ENCODE data around the gene IFRD2. TPM values are rescaled to one million over a fixed set of nuclear protein-coding genes. Genes with fewer than 3 reads are reported as not detected.
A peak's percentile ranks its signal among the peaks of the same experiment; 100 is the strongest.

The IFRD2 gene
- total RNA-seq, 1 experiment from 2014 or later: 223 TPM

GRCh38 chr3:50324351-50325112, 32.3 kb upstream of the IFRD2 start:
- Histone ChIP-seq H3K4me1 (ENCODE audit: insufficient read depth, low read length) (peaks cover 21% of the 10 kb centered on the region), H3K4me2 (ENCODE audit: low read length) (no peak overlapping the region), H3K27ac (ENCODE audit: low read length) (no peak overlapping the region), H3K9me3 (ENCODE audit: low read length) (no peaks in the 10 kb centered on the region), H4K20me1 (ENCODE audit: low read length) (no peaks in the 10 kb centered on the region), H3K4me3 (ENCODE audit: low read length) (no peak overlapping the region), H3K9ac (ENCODE audit: low read length) (no peak overlapping the region), H3F3A (ENCODE audit: low read length, unreplicated experiment) (no peaks in the 10 kb centered on the region), H3K27me3 (ENCODE audit: low read length) (no peaks in the 10 kb centered on the region), H3K79me2 (ENCODE audit: low read length) (peaks cover 33% of the 10 kb centered on the region), H2AFZ (ENCODE audit: low read length) (no peak overlapping the region), H3K9me2 (replicated peaks; ENCODE audit: low read length) (no peaks in the 10 kb centered on the region), H3K36me3 (ENCODE audit: low read depth, low read length) (peaks cover under 1% of the 10 kb centered on the region; the same call in 1 of the 2 replicates)
- peak; percentile 25 for ATAC-seq
- ChIA-PET CTCF (interaction anchor here (0.6 to 1.4 kb wide), 7 partner anchors 13 to 1673 kb away, joined by 3 to 7 read pairs (median 4); partner anchors contain the start of genes HYAL1, HYAL3, IFRD2 and NAA80), POLR2A (ENCODE audit: unreplicated experiment) (interaction anchor here (0.6 kb wide), 2 partner anchors 11 to 89 kb away, joined by 5 to 6 read pairs; no protein-coding TSS in a partner anchor)
- no TSS peak for BruUV-seq (replicated peaks)
- intact Hi-C loops (cut with micrococcal nuclease): loop anchor here (1.0 to 5.0 kb wide), 2 partner anchors 50 to 127 kb away; no protein-coding TSS in a partner anchor
- TF ChIP-seq EZH2 (IDR thresholded peaks at IDR 0.05; ENCODE audit: low read length, unreplicated experiment): no peak
- TF ChIP-seq, protein P1, sequence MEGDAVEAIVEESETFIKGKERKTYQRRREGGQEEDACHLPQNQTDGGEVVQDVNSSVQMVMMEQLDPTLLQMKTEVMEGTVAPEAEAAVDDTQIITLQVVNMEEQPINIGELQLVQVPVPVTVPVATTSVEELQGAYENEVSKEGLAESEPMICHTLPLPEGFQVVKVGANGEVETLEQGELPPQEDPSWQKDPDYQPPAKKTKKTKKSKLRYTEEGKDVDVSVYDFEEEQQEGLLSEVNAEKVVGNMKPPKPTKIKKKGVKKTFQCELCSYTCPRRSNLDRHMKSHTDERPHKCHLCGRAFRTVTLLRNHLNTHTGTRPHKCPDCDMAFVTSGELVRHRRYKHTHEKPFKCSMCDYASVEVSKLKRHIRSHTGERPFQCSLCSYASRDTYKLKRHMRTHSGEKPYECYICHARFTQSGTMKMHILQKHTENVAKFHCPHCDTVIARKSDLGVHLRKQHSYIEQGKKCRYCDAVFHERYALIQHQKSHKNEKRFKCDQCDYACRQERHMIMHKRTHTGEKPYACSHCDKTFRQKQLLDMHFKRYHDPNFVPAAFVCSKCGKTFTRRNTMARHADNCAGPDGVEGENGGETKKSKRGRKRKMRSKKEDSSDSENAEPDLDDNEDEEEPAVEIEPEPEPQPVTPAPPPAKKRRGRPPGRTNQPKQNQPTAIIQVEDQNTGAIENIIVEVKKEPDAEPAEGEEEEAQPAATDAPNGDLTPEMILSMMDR (conservative IDR thresholded peaks at IDR 0.05; ENCODE audit: low read depth, low read length): peak; percentile 96
- peak; percentile 80 for DNase-seq

- ATAC-seq (no peak), DNase-seq (no peak)
- H3K4me1 ChIP-seq (ENCODE audit: insufficient read depth, low read length): peaks cover 29% of the 10 kb centered on the region
- TF ChIP-seq, protein P1 (conservative IDR thresholded peaks at IDR 0.05; ENCODE audit: low read depth, low read length): no peak
- no peak for TF ChIP-seq EZH2phosphoT487 (IDR thresholded peaks at IDR 0.05; ENCODE audit: borderline replicate concordance, low read length)
- TF ChIP-seq EZH2 (IDR thresholded peaks at IDR 0.05; ENCODE audit: low read length, unreplicated experiment): no peak
- no peaks in the 10 kb centered on the region for H3K9me3 ChIP-seq (ENCODE audit: low read length)
- no peak overlapping the region for H3K4me2 ChIP-seq (ENCODE audit: low read length)
- H3K79me2 ChIP-seq (ENCODE audit: low read length): peaks cover 42% of the 10 kb centered on the region
- H3K36me3 ChIP-seq (ENCODE audit: low read depth, low read length): peaks cover 6% of the 10 kb centered on the region
- H3K9ac ChIP-seq (ENCODE audit: low read length): no peak overlapping the region
- intact Hi-C loops (cut with micrococcal nuclease): loop anchor here (1.0 to 5.0 kb wide), 2 partner anchors 49 to 126 kb away; no protein-coding TSS in a partner anchor
- H3K27ac ChIP-seq (ENCODE audit: low read length): no peak overlapping the region
- no TSS peak for BruUV-seq (replicated peaks)
- no peaks in the 10 kb centered on the region for H3K9me2 ChIP-seq (replicated peaks; ENCODE audit: low read length)
- H3K27me3 ChIP-seq (ENCODE audit: low read length): no peaks in the 10 kb centered on the region
- H3K4me3 ChIP-seq (ENCODE audit: low read length): no peak overlapping the region
- no peaks in the 10 kb centered on the region for H3F3A ChIP-seq (ENCODE audit: low read length, unreplicated experiment)
- no peak overlapping the region for H2AFZ ChIP-seq (ENCODE audit: low read length)
- CTCF ChIA-PET: interaction anchor here (0.6 to 1.4 kb wide), 4 partner anchors 21 to 64 kb away, joined by 3 to 7 read pairs (median 4); partner anchors contain the start of genes HYAL1, HYAL3 and NAA80
- H4K20me1 ChIP-seq (ENCODE audit: low read length): no peaks in the 10 kb centered on the region
- POLR2A ChIA-PET (ENCODE audit: unreplicated experiment): interaction anchor here (0.6 kb wide), 1 partner anchor 10 kb away, joined by 6 read pairs; no protein-coding TSS in a partner anchor
These were observed 31.5 kb upstream of the IFRD2 start for GRCh38 chr3:50323614-50324199.
